ENCODE data around the gene ACSM3.

- TF ChIP-seq, protein P1, sequence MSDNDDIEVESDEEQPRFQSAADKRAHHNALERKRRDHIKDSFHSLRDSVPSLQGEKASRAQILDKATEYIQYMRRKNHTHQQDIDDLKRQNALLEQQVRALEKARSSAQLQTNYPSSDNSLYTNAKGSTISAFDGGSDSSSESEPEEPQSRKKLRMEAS (IDR thresholded peaks at IDR 0.05) = no peak
- TF ChIP-seq REST (IDR thresholded peaks at IDR 0.05) = no peak
- TF ChIP-seq RFX5 (IDR thresholded peaks at IDR 0.05) = no peak
- TF ChIP-seq EP300 (IDR thresholded peaks at IDR 0.05) = no peak
- TF ChIP-seq CTCF (IDR thresholded peaks at IDR 0.05) = no peak
- no peak for TF ChIP-seq ELK1 (IDR thresholded peaks at IDR 0.05; ENCODE audit: low read depth, low read length)
- no peak for TF ChIP-seq SMC3 (IDR thresholded peaks at IDR 0.05)
These were observed 74.4 kb downstream of the ACSM3 start for GRCh38 chr16:20838240-20838639.

All from A549 (cell line).